ENCODE data around the gene SCAF8.

SCAF8 gene

DNA sequence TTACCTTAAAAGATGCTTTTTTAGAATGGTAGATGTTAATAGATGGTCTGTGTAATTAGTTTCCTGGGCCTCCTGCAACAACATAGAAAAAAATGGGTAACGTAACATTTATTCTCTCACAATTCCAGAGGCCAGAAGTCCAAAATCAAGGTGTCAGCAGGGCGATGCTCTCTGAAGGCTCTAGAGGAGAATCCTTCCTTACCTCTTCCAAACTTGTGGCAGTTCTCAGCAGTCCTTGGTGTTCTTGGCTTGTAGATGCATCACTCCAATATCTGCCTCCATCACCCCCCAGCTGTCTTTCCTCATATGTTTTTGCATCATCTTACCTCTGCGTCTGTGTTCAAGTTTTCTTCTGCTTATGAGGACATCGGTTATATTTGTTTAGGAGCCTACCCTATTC, 107.9 kb downstream of the SCAF8 start:
- FAIRE-seq, result no peak

DNA sequence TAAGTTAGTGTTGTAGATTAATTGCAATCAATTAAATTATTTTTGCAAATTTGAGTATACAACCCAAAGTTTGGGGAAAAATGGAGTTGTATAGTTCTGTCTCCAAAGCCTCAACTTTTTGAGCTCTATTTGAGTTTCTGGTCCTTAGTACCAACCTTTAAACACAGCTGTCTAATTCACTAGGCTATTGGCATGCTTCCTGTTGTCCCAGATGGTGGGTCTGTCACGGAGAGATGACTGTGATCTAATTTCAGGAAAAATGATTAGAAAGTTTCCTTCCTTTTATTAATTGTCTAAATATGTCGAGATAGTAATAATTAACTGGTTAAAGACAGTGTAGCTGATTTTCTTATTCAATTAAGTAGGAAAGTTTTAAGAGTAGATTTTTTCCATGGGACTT, 109.6 kb downstream of the SCAF8 start:
- peak; percentile 46 for FAIRE-seq

DNA sequence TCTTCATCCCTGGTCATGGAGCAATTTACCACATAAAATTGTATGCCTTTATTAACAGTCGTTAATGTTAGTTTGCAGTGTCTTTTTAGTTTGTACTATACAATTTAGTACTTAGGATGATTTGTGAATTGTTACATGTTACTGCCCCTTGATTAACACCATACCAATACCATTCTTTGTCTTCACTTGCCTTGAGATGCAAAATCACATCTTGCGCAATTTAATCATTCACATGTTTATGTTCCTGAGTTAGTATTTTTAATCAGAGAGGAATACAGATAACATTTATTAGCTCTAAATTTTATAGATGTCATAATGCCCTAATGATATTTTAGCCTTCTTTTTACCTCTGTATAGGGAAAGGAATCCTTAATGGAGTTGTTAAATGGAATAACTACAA, 114.1 kb downstream of the SCAF8 start:
- FAIRE-seq, result no peak

DNA sequence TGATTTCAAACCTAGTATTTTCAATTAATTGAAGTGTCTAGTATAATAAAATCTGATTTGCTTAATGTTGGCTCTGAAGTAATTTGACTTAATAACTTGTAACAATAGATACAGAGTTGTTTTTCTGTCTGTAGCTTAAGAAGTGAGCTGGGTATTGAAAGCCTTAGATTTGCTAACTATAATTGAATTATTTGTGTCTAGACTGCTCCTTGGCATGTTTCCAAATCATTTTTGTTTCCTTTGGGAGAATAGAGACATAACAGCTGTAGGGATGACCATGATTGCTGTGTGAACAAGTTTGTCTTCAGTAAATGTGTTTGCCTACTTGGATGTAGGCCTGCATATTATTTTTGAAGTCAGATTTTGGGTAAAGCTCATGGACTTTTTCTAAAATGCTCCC, 115.4 kb downstream of the SCAF8 start:
- no peak for FAIRE-seq

DNA sequence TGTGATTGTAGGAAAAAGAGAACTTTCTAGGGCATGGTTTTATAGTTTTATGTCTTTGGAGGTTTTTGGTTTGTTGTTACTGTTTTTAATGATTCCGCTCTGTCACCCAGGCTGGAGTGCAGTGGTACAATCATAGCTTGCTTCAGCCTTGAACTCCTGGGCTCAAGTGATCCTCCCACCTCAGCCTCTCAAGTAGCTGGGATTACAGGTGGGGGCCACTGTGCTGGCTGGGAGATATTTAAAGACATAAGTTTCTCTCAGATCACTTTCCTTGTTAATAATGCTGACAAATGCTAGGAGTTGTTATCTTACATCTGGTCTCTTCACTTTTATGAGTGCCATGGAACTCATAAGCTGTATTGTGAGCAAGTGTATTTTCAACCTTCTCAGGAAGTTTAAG, 116.3 kb downstream of the SCAF8 start:
- FAIRE-seq, result no peak

DNA sequence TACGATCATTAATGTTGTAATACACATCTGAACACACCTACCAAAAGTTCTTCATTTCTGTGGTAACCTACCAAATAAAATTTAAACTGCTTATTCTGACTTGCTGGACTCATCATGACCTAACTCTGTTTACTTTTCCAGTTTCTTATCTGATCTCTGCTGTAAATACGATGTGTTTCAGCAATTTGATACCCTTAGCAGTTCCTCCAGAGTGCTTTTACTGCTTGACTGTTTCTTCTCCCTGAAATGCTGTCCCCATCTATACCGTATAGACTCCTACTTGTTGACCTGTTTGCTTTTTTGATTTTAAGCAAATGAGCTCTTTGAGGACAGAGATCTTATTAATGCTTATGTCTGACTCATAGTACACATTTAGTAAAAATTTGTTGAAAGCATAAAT, 119.5 kb downstream of the SCAF8 start:
- no peak for FAIRE-seq

DNA sequence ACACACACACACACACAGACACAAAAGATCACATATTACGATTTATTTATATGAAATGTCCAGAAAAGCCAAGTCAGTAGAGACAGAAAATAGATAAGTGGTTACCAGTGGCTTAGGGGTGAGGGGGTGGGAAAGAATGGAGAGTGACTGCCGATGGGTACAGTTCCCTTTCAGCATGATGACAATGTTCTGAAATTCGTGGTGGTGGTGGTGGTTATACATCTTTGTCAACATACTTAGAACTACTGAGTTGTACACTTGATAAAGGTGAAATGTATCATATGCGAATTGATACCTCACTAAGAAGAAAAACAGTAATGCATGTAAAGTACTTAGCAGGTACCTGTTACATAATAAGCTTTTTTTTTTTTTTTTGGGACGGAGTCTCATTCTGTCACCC, 124.3 kb downstream of the SCAF8 start:
- no peak for FAIRE-seq

DNA sequence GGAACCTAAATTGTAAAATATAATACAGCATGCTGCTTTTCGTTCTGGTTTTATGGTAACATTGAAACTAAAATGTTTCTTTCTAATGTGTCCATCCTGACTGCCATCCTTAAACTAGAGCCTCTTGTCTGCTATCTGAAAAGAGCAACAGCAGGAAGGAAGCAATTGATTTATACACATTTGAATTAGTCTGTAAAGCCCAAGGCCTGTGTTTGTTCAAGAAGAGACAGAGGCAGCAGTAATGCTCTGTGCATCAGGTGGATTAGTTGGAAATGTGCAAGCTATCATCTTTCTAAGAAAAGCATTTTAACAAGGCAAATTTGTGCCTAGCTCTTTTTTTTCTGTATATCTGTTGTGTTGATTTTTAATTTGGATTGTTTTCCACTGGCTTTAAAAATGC, 128.6 kb downstream of the SCAF8 start:
- no peak for FAIRE-seq

DNA sequence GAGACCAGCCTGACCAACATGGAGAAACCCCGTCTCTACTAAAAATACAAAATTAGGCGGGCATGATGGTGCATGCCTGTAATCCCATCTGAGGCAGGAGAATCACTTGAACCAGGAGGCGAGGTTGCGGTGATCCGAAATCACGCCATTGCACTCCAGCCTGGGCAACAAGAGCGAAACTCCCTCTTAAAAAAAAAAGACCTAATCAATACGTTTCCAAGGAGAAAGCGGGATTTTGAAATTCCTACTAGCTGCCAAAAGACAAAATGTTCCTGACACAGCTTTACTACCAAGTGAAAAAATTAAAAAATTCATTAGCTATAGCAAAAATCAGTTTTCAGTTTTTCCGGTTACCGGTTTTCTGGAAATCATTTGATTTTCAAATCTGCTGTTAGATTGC, 129.3 kb downstream of the SCAF8 start:
- no peak for FAIRE-seq

DNA sequence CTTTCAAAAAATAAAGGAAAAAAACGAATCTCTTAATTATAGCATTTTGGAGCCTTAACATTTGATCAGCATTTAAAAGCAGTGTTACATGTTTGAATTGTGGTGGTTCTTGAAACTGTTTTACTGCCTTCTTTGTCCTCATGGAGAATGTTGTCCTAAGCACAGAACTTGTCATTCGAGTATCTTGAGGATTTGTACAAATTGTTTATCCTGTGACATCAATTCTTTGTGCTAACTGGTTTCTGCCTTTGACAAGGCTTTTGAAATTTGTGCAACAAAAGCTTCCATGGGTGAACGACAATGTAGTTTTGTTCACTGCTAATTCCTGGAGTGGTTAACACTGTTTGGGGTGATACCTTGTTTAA, 130.8 kb downstream of the SCAF8 start:
- FAIRE-seq, result no peak

DNA sequence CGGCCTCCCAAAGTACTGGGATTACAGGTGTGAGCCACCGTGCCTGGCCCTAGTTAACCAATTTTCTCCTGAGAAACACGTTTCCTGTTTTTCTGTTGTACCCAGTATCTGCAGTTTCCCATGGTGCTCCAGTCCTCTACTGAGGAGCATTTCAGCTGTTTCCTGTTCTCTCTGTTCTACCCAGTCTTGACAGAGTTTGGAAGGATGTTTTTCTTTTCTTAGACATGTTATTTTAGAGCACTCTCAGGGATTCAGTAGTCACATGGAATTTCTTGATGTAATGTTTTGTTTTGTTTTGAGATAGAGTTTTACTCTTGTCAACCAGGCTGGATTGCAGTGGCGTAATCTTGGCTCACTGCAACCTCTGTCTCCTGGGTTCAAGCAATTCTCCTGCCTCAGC, 132.1 kb downstream of the SCAF8 start:
- no peak for FAIRE-seq

DNA sequence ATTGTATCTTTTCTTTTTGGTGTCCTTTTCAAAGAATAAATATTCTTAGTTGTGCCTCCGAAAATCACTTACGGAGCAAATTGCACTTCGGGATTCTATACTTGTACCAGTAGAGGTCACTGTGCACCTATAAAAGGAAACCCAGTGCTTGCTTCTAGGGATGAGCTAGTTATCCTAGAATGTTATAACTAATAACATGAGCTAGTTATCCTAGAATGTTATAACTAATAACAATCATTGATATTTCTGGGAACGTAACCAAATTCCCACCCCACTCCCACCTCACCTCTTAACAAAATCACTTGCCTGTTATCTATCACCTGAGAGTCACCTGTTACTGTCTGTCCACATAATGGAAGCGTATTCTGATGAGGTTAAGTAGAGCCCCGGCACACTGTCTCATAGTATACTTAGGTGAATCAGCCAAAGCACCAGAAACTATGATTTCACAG, 135.0 kb downstream of the SCAF8 start:
- peak; percentile 98 for FAIRE-seq

DNA sequence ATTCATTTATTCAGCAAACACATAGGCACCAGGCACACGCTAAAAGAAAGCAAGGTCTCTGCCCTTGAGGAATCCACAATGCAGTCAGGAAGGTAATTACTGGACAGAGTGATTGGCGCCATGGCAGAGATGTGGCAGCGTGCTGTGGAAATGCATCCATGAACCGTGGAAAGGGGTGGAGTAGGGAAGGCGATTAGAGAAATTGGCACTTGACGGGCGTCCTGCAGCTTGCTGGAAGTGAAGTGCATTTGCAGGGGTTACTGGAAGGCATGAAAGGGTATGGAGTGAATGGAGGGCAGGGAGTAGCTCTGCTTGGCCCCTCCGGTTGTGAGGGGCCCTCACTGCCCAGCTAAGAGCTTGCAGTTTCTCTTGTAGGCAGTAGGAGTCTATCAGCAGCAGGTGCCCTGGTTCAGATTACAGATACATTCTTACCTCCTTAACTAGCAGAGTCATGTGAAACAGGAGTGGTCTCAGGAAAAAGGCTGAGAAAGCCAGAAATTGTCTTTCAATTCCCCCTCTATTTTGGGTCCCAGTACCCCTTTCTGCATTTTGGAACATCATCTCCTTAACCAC, 139.4 kb downstream of the SCAF8 start:
- FAIRE-seq, result no peak

DNA sequence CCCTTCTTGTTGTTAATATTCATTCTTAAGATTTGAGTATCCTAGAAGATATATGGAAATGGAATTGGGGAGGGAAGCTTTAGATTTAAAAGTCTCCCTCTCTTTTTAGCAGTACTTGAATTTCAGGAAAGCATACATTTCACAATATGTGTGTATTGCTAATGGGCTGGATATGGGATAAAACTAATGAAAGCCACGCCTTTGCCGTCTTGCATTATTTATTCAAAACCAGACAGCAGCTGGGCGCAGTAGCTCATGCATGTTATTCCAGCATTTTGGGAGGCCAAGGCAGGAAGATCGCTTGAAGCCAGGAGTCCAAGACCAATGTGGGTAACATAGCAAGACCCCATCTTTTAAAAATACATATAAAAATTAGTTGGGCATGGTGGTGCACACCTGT, 140.3 kb downstream of the SCAF8 start:
- FAIRE-seq, result no peak

DNA sequence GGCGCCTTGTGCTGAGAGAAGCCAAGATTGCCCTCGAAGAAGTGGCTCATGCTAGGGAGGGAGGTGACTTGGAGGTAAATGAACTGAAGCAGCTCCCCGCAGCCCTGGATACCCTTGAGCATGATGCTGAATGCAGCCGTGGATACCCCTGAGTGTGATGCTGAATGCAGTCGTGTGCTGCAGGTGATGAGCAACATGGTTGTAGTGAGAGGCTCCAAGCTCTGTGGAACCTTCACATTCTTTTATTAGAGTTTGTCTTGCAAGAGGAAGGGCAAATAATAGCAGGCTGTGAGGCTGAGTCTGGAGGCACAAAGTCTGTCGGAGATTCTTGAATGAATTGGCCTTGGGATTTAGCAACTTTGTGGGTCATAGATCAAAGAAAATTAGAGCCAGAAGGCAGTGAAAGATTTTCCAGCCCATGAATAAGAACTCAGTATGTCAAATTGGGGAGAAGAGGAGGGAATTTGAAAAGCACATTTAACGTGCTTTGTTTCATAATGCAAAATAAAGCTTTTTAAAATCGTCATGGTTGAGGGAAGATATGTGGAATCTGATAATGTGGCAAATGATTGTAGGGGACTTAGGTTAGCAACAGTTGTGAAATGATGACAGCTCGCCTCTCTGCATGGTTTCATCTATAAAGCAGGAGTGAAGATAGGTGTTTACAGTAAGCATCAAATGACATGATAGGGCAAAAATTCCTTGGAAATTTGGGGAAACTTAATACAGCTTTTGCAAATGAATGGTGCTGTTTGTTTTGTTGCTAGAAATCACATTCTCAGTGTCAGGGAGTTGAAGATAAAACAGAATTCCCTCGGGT, 141.8 kb downstream of the SCAF8 start:
- no peak for FAIRE-seq

DNA sequence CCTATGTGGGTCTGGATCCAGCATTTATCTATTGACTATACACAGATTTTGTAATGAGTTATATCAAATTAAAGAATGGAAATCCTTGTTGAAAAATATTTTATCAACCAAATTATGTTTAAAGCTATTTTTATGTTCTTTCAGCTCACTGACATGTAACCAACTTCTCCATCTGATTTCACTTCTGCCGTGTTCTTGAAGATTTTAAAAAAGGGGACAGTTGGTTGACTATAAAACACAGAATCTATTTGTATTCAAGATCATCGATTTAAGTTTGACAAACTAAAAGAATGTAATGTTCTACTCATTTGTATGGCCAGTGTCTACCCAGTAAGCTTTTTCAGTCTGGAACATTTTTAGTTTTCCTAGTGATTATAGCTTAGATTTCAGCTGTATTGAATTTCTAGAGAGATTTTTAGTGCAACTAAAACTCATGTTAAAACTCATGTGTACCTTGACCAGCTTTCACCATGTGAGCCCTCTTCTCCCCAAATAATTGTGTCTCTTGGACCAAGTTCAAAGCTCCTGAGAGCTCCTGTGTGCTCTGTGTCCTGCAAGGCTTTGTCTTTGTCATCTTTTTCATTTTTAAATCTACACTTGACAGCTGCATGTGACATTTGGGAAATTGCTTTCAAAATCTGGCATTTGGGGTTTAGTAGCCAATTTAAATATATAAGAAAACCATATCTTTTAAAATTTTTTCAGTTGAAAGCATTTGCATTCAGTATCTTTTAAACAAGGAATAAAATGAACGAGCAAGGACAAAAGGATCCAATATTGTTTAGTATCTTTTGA, 143.5 kb downstream of the SCAF8 start:
- FAIRE-seq, result no peak

DNA sequence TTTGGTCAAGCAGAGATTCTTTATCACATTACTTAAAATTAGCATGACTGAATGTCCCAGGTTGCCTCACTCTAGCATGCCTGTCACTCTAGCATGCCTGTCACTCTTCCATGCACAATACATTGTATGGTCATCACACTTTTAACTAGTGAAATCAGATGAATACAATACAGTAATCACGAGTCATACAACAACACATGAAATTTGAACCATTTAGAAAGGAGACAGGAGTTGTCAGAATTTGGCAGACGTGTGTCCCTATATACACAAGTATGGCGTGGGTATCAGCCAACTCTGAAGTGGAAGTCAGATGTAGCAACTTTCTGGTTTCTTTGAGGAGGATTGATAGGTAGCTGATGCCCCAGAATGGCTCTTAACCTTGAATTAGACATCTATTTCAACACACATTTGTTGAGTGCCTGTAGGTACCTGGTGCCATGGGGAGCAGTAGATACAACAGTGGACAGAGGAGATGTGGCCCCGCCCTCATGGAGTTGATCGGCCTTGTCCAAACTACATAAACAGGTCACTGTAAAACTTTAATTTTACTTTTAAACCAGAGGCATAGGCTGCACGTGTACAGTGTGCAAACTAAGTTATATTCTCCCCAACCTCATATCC, 145.8 kb downstream of the SCAF8 start:
- FAIRE-seq, result no peak

DNA sequence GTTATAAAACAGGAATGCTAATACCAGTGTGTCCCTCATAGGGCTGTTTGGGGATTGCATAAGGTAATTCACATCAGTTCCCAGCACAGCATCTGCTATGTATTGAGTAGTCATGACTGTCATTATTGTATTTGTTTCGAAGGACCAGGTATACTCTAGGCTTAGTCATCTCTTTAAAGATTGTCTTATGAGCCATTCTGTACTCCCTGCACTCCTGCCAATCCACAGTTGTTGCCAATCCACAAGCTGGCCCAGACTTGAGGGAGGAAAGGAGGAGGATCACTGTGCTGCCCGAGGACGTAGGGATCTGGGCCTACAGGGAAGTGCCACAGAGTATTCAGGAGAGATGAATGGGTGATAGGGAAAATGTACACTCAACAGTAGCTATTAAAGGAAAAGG, 148.9 kb downstream of the SCAF8 start:
- no peak for FAIRE-seq

Measured in A204.1 (cell line).